WTC11 (cell line): Measurements from ENCODE around the gene ERC2. TPM values are rescaled to one million over a fixed set of nuclear protein-coding genes. Genes with fewer than 3 reads are reported as not detected.

Experiments used
- ATAC-seq: fragments of 200-7000 bp; cut with Tn5 transposase; 2 replicates; pipeline ENCODE4 v1.10.0; 2021; ENCODE audit warnings: mild to moderate bottlenecking, moderate library complexity
- CTCF ChIA-PET: fragments of 300-600 bp; sonication (Branson Sonifier 250); formaldehyde crosslinking; loops from one replicate; lab custom pipeline; 2021; ENCODE audit warnings: antibody characterized with exemption; lab: Charles Lee
- POLR2A ChIA-PET: fragments of 350-600 bp; sonication (Branson Sonifier 250); formaldehyde crosslinking; loops from one replicate; lab custom pipeline; 2021; ENCODE audit warnings: antibody characterized with exemption; lab: Charles Lee
- DNase-seq: peaks from one replicate; pipeline ENCODE4 v3.0.0; 2021; ENCODE audit warnings: low spot score
- H3K27ac Mint-ChIP-seq: 2 replicates; pipeline ENCODE4 v1.8.0; 2021; ENCODE audit warnings: mixed read lengths
- H3K27me3 Mint-ChIP-seq: 2 replicates; pipeline ENCODE4 v1.8.0; 2021; ENCODE audit warnings: low read depth, mild to moderate bottlenecking, moderate library complexity, mixed read lengths
- H3K36me3 Mint-ChIP-seq: 2 replicates; pipeline ENCODE4 v1.8.0; 2021; ENCODE audit warnings: mixed read lengths
- H3K4me1 Mint-ChIP-seq: 2 replicates; pipeline ENCODE4 v1.8.0; 2022; ENCODE audit warnings: mixed read lengths
- H3K4me3 Mint-ChIP-seq: 2 replicates; pipeline ENCODE4 v1.8.0; 2021; ENCODE audit warnings: mild to moderate bottlenecking, moderate library complexity, mixed read lengths
- H3K9me3 Mint-ChIP-seq: 2 replicates; pipeline ENCODE4 v1.8.0; 2021; ENCODE audit warnings: mixed read lengths
- CBFB ChIP-seq: sonication (generic); formaldehyde crosslinking; IDR thresholded peaks from 2 replicates; pipeline ENCODE4 v1.8.1; 2022; ENCODE audit warnings: mild to moderate bottlenecking, low read depth, missing genetic modification reagents
- CDX4 ChIP-seq: fragments of 250-450 bp; sonication (Bioruptor Pico); IDR thresholded peaks from 2 replicates; pipeline ENCODE4 v1.9.0; 2021; ENCODE audit warnings: moderate library complexity, mild to moderate bottlenecking, inconsistent platforms, borderline replicate concordance
- CREM ChIP-seq: sonication (generic); formaldehyde crosslinking; IDR thresholded peaks from 2 replicates; pipeline ENCODE4 v1.8.1; 2022; ENCODE audit warnings: mild to moderate bottlenecking, missing genetic modification reagents, moderate library complexity
- GABPB1 ChIP-seq: sonication (generic); formaldehyde crosslinking; IDR thresholded peaks from 2 replicates; pipeline ENCODE4 v1.8.1; 2023; ENCODE audit warnings: mild to moderate bottlenecking, missing genetic modification reagents
- GRHL2 ChIP-seq: fragments of 250-450 bp; sonication (Bioruptor Pico); IDR thresholded peaks from 2 replicates; pipeline ENCODE4 v1.8.0; 2022; ENCODE audit warnings: mild to moderate bottlenecking, moderate library complexity; ENCODE audit not compliant: insufficient replicate concordance, severe bottlenecking
- JUN ChIP-seq: sonication (generic); formaldehyde crosslinking; IDR thresholded peaks from 2 replicates; pipeline ENCODE4 v1.8.0; 2023; ENCODE audit warnings: mild to moderate bottlenecking, missing genetic modification reagents
- MLX ChIP-seq: sonication (generic); formaldehyde crosslinking; IDR thresholded peaks from 2 replicates; pipeline ENCODE4 v1.8.1; 2023; ENCODE audit warnings: mild to moderate bottlenecking, missing genetic modification reagents, moderate library complexity
- NFYB ChIP-seq: sonication (generic); formaldehyde crosslinking; conservative IDR thresholded peaks from 2 replicates; pipeline ENCODE4 v1.8.0; 2022; ENCODE audit warnings: low read depth, missing genetic modification reagents
- NR1H2 ChIP-seq: sonication (generic); formaldehyde crosslinking; IDR thresholded peaks from 2 replicates; pipeline ENCODE4 v1.9.0; 2021; ENCODE audit warnings: mild to moderate bottlenecking, moderate library complexity, missing genetic modification reagents
- NR3C1 ChIP-seq: sonication (generic); formaldehyde crosslinking; conservative IDR thresholded peaks from 2 replicates; pipeline ENCODE4 v1.8.1; 2023; ENCODE audit warnings: low read depth, mild to moderate bottlenecking, missing genetic modification reagents
- PRRX2 ChIP-seq: fragments of 250-450 bp; sonication (Bioruptor Pico); IDR thresholded peaks from 2 replicates; pipeline ENCODE4 v1.8.0; 2021; ENCODE audit warnings: mild to moderate bottlenecking
- SOX15 ChIP-seq: fragments of 250-450 bp; sonication (Bioruptor Pico); IDR thresholded peaks from 2 replicates; pipeline ENCODE4 v1.9.0; 2021; ENCODE audit warnings: mild to moderate bottlenecking
- SP1 ChIP-seq: sonication (generic); formaldehyde crosslinking; conservative IDR thresholded peaks from 2 replicates; pipeline ENCODE4 v1.8.1; 2022; ENCODE audit warnings: missing genetic modification reagents
- TEAD1 ChIP-seq: sonication (generic); formaldehyde crosslinking; IDR thresholded peaks from 2 replicates; pipeline ENCODE4 v1.8.0; 2022; ENCODE audit warnings: mild to moderate bottlenecking, missing genetic modification reagents
- ZNF121 ChIP-seq: sonication (generic); formaldehyde crosslinking; IDR thresholded peaks from 2 replicates; pipeline ENCODE4 v1.8.0; 2023; ENCODE audit warnings: missing genetic modification reagents
- ZNF317 ChIP-seq: sonication (generic); formaldehyde crosslinking; IDR thresholded peaks from 2 replicates; pipeline ENCODE4 v1.8.1; 2023; ENCODE audit warnings: low read depth, mild to moderate bottlenecking, moderate library complexity, missing genetic modification reagents, borderline replicate concordance
- ZNF416 ChIP-seq: fragments of 250-450 bp; sonication (Bioruptor Pico); IDR thresholded peaks from 2 replicates; pipeline ENCODE4 v1.9.0; 2021; ENCODE audit warnings: mild to moderate bottlenecking, inconsistent platforms
- total RNA-seq: library from RNA; stranded (reverse); gene quantifications from 3 replicates; pipeline ENCODE4 v1.2.3, GENCODE V29; 2021
- TF ChIP-seq, protein P1 (sequence below): fragments of 250-450 bp; sonication (Bioruptor Pico); IDR thresholded peaks from 2 replicates; pipeline ENCODE4 v1.8.0; 2021; ENCODE audit warnings: mild to moderate bottlenecking
- TF ChIP-seq, protein P2 (sequence below): sonication (generic); formaldehyde crosslinking; IDR thresholded peaks from 2 replicates; pipeline ENCODE4 v1.8.0; 2022; ENCODE audit warnings: mild to moderate bottlenecking, missing genetic modification reagents
- TF ChIP-seq, protein P3 (sequence below): sonication (generic); formaldehyde crosslinking; IDR thresholded peaks from 2 replicates; pipeline ENCODE4 v1.8.0; 2022; ENCODE audit warnings: mild to moderate bottlenecking, missing genetic modification reagents
- TF ChIP-seq, protein P4 (sequence below): fragments of 250-450 bp; sonication (Bioruptor Pico); IDR thresholded peaks from 2 replicates; pipeline ENCODE4 v1.9.0; 2021; ENCODE audit warnings: mild to moderate bottlenecking

The ERC2 gene
- total RNA-seq, 1 experiment from 2014 or later = 23.5 TPM

DNA sequence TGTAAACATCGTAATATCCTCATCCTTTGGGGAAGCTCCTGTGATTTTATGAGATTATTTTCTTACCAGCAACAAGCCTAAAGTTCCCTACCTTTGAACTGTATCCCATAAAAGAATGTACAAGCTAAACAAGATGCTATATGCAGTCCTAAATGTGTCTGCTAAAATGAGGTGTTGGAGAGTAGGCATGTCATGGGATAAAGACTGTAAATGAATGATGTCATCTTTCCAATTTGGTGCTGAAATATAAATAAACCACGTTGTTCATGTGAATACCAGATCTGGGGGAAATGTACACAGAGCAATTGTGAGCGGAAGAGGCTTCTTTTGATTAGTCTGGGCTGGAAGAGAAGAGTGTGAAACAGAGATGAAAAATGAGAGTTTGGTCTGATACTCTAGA lies 766.3 kb downstream of the ERC2 start:
- no peak for DNase-seq
- POLR2A ChIA-PET = no interaction called here

DNA sequence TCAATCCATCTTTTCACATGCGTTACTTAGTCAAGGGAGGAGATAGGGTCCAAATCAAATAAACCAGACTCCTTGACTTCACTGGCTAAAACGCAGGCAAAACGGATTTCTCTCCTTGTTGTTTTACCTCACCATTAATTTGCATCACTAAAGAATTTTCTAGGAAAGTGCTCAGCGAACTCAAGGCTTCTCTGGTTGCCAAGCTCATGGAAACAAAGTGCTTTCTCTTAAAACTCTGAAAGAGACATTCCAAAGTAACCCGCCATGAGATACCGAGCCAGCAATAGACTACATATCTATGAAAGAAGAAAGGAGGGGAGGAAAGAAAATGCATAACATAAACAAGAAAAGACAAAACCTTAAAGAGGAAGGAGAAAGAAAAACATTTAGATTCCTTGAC lies 769.4 kb downstream of the ERC2 start:
- POLR2A ChIA-PET = no interaction called here
- DNase-seq (no peak), ATAC-seq (peak; percentile 65)
- Mint-ChIP-seq H3K27ac (peak overlapping the region; percentile 92), H3K9me3 (no peaks in the 10 kb centered on the region), H3K4me3 (peak overlapping the region; percentile 28), H3K27me3 (peaks cover 9% of the 10 kb centered on the region), H3K4me1 (peaks cover 50% of the 10 kb centered on the region), H3K36me3 (no peaks in the 10 kb centered on the region)
- CTCF ChIA-PET = interaction anchor here (1.4 kb wide), 1 partner anchor 45 kb away, joined by 3 read pairs; no protein-coding TSS in a partner anchor
- TF ChIP-seq NR3C1 (CRISPR knock-in tag) (no peak), JUN (no peak), CDX4 (CRISPR knock-in tag) (no peak), ZNF317 (CRISPR knock-in tag) (no peak)
- TF ChIP-seq, protein P1, sequence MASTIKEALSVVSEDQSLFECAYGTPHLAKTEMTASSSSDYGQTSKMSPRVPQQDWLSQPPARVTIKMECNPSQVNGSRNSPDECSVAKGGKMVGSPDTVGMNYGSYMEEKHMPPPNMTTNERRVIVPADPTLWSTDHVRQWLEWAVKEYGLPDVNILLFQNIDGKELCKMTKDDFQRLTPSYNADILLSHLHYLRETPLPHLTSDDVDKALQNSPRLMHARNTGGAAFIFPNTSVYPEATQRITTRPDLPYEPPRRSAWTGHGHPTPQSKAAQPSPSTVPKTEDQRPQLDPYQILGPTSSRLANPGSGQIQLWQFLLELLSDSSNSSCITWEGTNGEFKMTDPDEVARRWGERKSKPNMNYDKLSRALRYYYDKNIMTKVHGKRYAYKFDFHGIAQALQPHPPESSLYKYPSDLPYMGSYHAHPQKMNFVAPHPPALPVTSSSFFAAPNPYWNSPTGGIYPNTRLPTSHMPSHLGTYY = no peak

More for the DNA sequence above, 766.3 kb downstream of the ERC2 start:
- no peak overlapping the region for H3K27ac Mint-ChIP-seq
- H3K4me1 Mint-ChIP-seq = peaks cover 38% of the 10 kb centered on the region
- TF ChIP-seq NR1H2 (CRISPR knock-in tag) (no peak), CBFB (CRISPR knock-in tag) (no peak), PRRX2 (CRISPR knock-in tag) (no peak), ZNF121 (CRISPR knock-in tag) (no peak), ZNF317 (CRISPR knock-in tag) (no peak), MLX (CRISPR knock-in tag) (no peak), ZNF416 (no peak), SOX15 (no peak), GABPB1 (CRISPR knock-in tag) (no peak), SP1 (CRISPR knock-in tag) (no peak), NFYB (no peak), GRHL2 (CRISPR knock-in tag) (no peak), CREM (CRISPR knock-in tag) (no peak), TEAD1 (no peak)
- TF ChIP-seq, protein P2, sequence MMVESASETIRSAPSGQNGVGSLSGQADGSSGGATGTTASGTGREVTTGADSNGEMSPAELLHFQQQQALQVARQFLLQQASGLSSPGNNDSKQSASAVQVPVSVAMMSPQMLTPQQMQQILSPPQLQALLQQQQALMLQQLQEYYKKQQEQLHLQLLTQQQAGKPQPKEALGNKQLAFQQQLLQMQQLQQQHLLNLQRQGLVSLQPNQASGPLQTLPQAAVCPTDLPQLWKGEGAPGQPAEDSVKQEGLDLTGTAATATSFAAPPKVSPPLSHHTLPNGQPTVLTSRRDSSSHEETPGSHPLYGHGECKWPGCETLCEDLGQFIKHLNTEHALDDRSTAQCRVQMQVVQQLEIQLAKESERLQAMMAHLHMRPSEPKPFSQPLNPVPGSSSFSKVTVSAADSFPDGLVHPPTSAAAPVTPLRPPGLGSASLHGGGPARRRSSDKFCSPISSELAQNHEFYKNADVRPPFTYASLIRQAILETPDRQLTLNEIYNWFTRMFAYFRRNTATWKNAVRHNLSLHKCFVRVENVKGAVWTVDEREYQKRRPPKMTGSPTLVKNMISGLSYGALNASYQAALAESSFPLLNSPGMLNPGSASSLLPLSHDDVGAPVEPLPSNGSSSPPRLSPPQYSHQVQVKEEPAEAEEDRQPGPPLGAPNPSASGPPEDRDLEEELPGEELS (CRISPR knock-in tag) = no peak
- TF ChIP-seq, protein P3, sequence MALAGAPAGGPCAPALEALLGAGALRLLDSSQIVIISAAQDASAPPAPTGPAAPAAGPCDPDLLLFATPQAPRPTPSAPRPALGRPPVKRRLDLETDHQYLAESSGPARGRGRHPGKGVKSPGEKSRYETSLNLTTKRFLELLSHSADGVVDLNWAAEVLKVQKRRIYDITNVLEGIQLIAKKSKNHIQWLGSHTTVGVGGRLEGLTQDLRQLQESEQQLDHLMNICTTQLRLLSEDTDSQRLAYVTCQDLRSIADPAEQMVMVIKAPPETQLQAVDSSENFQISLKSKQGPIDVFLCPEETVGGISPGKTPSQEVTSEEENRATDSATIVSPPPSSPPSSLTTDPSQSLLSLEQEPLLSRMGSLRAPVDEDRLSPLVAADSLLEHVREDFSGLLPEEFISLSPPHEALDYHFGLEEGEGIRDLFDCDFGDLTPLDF (CRISPR knock-in tag) = no peak
- TF ChIP-seq, protein P4, sequence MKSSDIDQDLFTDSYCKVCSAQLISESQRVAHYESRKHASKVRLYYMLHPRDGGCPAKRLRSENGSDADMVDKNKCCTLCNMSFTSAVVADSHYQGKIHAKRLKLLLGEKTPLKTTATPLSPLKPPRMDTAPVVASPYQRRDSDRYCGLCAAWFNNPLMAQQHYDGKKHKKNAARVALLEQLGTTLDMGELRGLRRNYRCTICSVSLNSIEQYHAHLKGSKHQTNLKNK (CRISPR knock-in tag) = no peak
- TF ChIP-seq, all 79 proteins: peak for 0
- no peaks in the 10 kb centered on the region for H3K9me3 Mint-ChIP-seq
- H3K36me3 Mint-ChIP-seq = no peaks in the 10 kb centered on the region
- ATAC-seq = no peak
- CTCF ChIA-PET = no interaction called here
- peaks cover 9% of the 10 kb centered on the region for H3K27me3 Mint-ChIP-seq
- no peak overlapping the region for H3K4me3 Mint-ChIP-seq
